Prostate gland (tissue), 2 donors: Measurements from ENCODE around the gene ARHGAP6.

Source experiments
- POLR2A ChIP-seq: fragments of 450-650 bp; IDR thresholded peaks from one replicate; pipeline ENCODE4 v1.6.1; 2016; ENCODE audit warnings: antibody characterized with exemption, mild to moderate bottlenecking
- POLR2AphosphoS5 ChIP-seq: sonication (generic); formaldehyde crosslinking; IDR thresholded peaks from one replicate; pipeline ENCODE4 v1.6.1; 2017; ENCODE audit warnings: antibody characterized with exemption
- TF ChIP-seq, protein P1 (sequence below), 4 experiments: fragments of 200-600 bp in 2 of 4; fragments of 450-650 bp in 2 of 4; sonication (generic) in 2 of 4; IDR thresholded peaks; 1 replicate in 3 of 4; 2 replicates in 1 of 4; pipeline ENCODE4 v1.5.1; 2016 to 2019; ENCODE audit warnings: antibody characterized with exemption in 4 of 4, mild to moderate bottlenecking in 2 of 4, moderate library complexity in 2 of 4

DNA sequence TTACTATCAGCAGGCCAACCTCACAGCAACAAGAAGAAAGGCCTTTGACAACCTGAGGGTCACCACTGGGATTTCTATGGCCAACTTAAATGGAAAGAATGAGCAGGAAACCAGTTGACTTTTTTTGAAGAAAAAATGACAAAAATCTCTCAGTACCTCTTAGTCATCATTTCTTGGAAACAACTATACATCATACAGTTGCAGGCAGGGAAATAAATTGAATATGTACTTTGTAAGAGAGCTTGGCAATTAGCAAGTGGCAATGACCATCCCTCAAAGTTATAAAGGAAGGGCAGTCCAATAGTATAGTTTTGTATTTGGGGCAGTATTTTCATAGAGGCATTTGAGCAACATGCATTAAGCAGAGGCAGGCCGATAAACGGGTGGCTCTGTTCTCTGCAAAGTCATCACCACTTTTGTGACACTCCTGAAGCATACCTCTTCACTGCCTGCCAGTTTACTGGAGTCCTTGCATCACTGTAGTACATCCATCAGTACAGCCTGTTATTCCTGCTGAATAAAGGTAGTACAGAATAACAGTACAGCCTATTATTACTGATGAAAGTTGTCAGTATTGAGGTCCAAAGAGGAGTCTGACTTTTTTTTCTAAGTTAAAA is 455.8 kb downstream of the ARHGAP6 start:
- TF ChIP-seq, protein P1, sequence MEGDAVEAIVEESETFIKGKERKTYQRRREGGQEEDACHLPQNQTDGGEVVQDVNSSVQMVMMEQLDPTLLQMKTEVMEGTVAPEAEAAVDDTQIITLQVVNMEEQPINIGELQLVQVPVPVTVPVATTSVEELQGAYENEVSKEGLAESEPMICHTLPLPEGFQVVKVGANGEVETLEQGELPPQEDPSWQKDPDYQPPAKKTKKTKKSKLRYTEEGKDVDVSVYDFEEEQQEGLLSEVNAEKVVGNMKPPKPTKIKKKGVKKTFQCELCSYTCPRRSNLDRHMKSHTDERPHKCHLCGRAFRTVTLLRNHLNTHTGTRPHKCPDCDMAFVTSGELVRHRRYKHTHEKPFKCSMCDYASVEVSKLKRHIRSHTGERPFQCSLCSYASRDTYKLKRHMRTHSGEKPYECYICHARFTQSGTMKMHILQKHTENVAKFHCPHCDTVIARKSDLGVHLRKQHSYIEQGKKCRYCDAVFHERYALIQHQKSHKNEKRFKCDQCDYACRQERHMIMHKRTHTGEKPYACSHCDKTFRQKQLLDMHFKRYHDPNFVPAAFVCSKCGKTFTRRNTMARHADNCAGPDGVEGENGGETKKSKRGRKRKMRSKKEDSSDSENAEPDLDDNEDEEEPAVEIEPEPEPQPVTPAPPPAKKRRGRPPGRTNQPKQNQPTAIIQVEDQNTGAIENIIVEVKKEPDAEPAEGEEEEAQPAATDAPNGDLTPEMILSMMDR (IDR thresholded peaks at IDR 0.05): no peak
- no peak for TF ChIP-seq POLR2A
- no peak for TF ChIP-seq POLR2AphosphoS5
